Femur (tissue), 1 donor: Measurements from ENCODE around the gene GPR146.
A peak's percentile ranks its signal among the peaks of the same experiment; 100 is the strongest.

Source experiments
- DNase-seq: peaks from one replicate; pipeline ENCODE4 v3.0.0-alpha.2; 2017

Gene GPR146

DNA sequence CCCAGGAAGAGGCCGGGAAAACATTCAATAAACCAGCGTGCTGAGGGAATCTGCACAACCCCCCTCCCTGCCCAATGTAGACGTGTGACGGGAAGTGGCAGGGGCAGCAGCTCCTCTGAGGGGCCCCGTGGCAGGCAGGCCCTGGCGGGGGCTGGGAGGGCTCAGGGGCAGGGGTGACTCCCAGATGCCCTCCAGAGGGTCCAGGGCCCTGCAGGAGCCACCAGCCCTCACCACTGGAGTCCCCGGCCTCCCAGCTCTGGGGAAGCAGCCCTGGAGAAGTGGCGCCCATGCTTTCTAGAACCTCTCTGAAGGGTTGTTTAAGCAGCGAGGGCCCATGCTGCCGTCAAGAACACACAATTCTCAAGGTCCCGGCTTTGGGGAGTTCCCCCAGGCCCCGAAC, 35.2 kb downstream of the GPR146 start:
- no peak for DNase-seq

- DNase-seq = no peak
These were observed 36.0 kb downstream of the GPR146 start for GRCh38 chr7:1080252-1080920.

GRCh38 chr7:1080921-1081255, 36.5 kb downstream of the GPR146 start:
- no peak for DNase-seq

GRCh38 chr7:1081336-1081735, 37.0 kb downstream of the GPR146 start:
- no peak for DNase-seq

- no peak for DNase-seq
These were observed 37.6 kb downstream of the GPR146 start for GRCh38 chr7:1081931-1082401.

DNA sequence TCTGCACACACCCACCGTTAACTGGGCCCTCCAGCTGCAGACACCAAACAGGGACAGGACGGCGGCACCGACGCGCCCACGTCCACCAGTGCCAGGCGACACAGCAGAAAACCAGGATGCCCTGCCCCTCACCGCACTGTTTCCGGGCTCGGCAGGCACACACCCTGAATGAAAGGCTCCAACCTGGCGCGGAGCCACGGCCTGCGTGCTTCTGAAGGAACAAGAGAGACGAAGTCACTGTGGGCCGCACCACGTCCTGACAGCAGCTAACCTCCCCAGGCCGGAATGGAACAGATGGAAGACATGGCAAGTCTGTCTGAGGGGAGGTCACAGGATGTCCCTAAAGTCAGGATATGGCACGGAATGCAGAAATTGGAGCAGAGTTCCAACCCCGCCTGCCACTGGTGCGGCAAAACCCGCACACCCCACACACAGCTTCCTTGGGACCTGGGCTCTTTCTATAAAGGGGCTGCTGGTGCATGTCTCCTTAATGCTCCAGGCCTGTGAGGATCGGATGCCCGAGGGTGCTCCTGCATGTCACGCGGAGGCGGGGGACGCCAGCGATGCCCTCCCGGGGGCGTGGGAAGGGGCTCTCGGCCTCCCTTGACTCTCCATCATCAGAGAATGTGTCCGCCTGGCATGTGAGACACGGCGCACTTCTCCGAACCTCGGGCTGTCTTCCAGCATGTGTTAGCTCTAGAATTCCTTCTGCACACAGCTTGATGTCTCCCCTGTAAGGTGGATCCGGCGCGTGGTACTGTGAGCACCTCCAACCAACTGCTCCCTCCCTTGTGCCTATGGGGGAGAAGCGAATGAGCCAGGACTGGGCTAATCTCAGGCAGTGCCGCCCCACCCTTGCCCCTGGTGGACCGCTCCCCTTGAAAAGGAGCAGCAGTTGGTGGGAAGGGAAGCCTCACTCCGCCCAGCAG, 39.6 kb downstream of the GPR146 start:
- DNase-seq = no peak

GRCh38 chr7:1085266-1085665, 40.9 kb downstream of the GPR146 start:
- no peak for DNase-seq

- DNase-seq = no peak
These were observed 41.6 kb downstream of the GPR146 start for GRCh38 chr7:1085910-1086421.

- peak; percentile 80 for DNase-seq
These were observed 42.5 kb downstream of the GPR146 start for GRCh38 chr7:1086588-1087464.

DNA sequence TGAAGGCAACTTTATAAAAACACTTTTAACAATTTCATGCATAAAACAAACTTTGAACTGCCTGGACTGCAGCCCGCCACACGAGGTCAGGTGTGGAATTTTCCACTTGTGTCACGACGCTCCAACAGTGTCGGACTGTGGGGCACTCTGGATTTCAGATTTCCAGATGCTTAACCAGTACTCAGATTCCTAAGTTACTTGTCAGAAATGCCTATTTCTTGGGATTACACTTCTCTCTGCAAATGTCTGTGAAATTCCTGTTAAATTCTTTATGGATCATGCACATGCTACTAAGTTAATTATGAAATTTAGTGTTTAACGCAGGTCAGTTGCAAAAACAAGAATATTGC, 43.1 kb downstream of the GPR146 start:
- no peak for DNase-seq

DNA sequence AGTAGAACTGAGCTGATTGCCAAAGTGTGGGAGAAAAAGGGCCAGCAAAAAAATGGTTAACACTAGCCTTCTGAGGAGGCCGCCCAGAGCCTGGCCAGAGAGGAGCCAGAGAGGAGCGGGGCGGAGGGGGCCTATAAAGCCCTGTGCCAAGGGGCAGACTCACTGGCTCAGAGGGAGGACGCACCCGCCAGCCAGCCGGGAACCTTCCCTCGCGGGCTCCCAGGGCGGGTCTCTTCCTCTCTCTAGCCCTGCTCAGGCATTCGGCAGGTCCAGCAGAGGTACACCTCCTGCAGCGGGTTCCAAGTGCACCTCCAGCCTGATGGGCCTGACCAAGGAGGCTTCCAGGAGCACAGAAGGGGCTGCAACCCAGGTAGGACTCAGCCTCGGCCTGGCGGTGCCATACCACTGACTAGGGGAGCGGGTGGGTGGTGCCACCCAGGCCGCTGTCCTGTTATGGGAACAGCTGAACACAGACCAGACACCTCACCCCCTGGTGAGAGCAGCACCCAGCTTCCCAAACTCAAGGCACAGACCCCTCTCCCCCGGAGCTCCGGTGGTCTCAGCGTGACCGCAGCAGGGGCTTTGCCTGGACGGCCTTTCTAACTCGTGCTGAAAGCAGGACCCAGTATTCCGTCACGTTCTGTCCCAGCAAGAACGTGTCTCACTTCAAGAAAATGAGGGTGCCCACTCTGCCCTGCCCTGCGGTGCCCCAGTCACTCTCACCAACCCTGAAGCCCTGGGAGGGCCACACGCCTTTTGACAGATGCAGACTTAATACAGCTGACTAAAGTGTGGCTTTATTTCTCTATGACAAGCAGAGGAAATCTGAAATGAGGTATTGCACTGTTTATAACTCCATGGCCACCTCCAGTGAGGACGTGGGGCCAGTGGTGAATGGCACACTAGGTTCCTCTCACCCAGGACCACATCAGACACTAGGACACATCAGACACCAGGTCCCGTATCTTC, 43.9 kb downstream of the GPR146 start, which contains the start of gene GPER1:
GPER1 (plus strand) TSS at position 162 of the 969 bp plus-strand sequence. CDS start 3,616 bp downstream, outside the sequence.
- peak; percentile 83 for DNase-seq

- no peak for DNase-seq
These were observed 45.9 kb downstream of the GPR146 start for GRCh38 chr7:1090236-1090635.

DNA sequence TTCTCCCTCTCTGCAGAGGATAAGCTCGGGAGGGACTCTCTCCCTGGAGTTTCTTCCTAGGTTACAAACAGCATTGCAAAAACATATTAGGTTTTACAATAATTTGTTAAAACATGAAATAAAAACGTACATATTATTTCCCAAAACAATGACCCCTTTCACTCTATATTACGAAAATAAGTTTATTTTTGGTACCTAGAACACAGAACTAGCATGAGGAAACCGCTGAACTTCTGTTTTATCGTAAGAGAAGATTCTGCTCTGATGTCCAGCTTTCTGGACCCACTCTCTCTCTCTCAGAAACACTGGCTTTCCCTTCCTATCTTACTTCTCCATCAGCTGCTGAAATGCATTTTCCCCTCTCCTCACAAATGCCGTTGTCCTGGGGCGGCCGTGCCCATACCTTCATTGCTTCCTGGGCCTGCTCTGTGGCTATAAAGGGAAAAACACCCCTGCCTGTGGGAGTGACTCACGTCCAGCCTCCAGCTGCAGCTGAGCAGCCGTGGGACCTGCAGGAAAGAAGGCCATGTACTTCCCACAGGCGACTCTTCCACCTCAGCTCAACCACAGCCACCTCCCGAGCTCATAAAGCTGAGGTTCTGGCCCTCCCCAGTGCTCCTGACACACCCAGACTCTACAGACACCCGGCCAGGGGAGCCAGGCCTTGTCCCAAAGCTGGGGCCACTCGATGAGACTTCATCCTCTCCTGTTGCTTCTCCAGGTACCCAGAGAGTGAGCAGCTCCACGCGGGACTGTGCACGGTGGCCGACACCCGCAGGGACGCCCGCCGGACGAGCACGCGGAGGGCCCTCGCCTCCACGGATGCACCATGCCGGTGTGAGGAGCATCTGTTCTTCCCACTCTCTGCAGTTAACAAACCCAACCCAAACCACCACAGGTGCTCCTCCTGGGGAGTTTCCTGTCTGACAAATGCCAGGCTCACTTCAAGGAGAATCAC, 46.6 kb downstream of the GPR146 start:
- no peak for DNase-seq

DNA sequence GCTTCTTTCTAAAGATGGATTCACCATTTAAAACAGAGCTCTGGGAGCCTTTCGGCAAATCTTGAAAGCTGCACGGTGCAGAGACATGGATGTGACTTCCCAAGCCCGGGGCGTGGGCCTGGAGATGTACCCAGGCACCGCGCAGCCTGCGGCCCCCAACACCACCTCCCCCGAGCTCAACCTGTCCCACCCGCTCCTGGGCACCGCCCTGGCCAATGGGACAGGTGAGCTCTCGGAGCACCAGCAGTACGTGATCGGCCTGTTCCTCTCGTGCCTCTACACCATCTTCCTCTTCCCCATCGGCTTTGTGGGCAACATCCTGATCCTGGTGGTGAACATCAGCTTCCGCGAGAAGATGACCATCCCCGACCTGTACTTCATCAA, 47.3 kb downstream of the GPR146 start:
- no peak for DNase-seq

- no peak for DNase-seq
These were observed 47.9 kb downstream of the GPR146 start for GRCh38 chr7:1092161-1092632.

GRCh38 chr7:1092806-1093501, 48.6 kb downstream of the GPR146 start:
- no peak for DNase-seq

GRCh38 chr7:1093502-1093843, 49.1 kb downstream of the GPR146 start:
- DNase-seq = no peak

DNA sequence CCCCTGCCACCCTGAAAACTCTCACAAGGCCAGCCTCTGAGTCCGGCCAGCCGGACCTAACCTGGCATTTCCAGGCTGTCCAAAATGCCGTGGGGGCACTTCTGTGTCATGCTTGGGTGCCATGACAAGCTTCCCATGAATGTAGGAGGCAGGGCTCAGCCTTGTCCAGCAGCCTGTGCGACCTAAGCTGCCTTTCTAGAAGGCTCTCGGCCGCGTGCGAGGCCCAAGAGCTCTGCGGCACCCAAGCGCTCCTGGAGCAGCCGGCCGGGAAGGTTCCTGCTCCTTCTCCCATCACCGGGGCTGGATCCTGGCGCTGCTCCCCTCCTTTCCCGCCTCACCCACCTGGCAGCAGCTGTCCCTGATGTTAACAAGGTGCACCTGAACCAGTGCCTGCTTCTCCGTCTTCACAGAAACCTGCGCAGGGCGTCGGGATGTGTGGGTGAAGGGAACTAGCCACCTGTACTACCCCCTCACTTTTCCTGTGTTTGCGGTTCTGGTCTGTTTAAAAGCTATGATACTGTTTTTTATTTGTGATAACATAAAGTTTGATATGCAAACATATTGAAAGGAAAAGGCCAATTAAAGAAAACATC, 49.7 kb downstream of the GPR146 start:
- DNase-seq = no peak

GRCh38 chr7:1094870-1095269, 50.5 kb downstream of the GPR146 start:
- no peak for DNase-seq
